Astrocyte (in vitro differentiated cells and primary cell): ENCODE measurements around the gene THY1.

ENCODE experiments used
- CTCF ChIP-seq: IDR thresholded peaks from 2 replicates; pipeline ENCODE4 v1.5.1; 2011; ENCODE audit warnings: low read depth, mild to moderate bottlenecking, inconsistent platforms, low read length, moderate library complexity; ENCODE audit not compliant: insufficient read depth
- EZH2 ChIP-seq: IDR thresholded peaks from 2 replicates; pipeline ENCODE4 v1.6.1; 2012; ENCODE audit warnings: mild to moderate bottlenecking, low read length, inconsistent platforms; ENCODE audit not compliant: insufficient read depth

GRCh38 chr11:119404872-119405271 is 18.1 kb downstream of the THY1 start:
- no peak for TF ChIP-seq EZH2
- TF ChIP-seq CTCF, result no peak
